GM12873 (cell line): ENCODE measurements around the gene ATP13A1.

Experiments used
- CTCF ChIP-seq: IDR thresholded peaks from 2 replicates; pipeline ENCODE4 v1.5.1; 2012; ENCODE audit warnings: low read depth, mild to moderate bottlenecking, moderate library complexity, low read length, control low read depth; ENCODE audit not compliant: insufficient read depth; ENCODE audit errors: missing control alignments

Gene ATP13A1

GRCh38 chr19:19627621-19628500 is 35.6 kb downstream of the ATP13A1 start, which contains the start of gene LPAR2:
Gene LPAR2 (minus strand): TSS chr19:19628220. CDS start chr19:19627275, 945 bp downstream.
- no peak for TF ChIP-seq CTCF

GRCh38 chr19:19626516-19627472 is 36.7 kb downstream of the ATP13A1 start:
- TF ChIP-seq CTCF, result no peak

- no peak for TF ChIP-seq CTCF
Observed at GRCh38 chr19:19624032-19624570, 39.4 kb downstream of the ATP13A1 start.

GRCh38 chr19:19623383-19623782 is 40.1 kb downstream of the ATP13A1 start:
- TF ChIP-seq CTCF, result no peak

- no peak for TF ChIP-seq CTCF
Observed at GRCh38 chr19:19619849-19620210, 43.6 kb downstream of the ATP13A1 start.

- TF ChIP-seq CTCF, result no peak
Observed at GRCh38 chr19:19619181-19619848, 44.2 kb downstream of the ATP13A1 start.
